ENCODE measurements around the gene WIPF1. TPM values are rescaled to one million over a fixed set of nuclear protein-coding genes. Genes with fewer than 3 reads are reported as not detected.

The WIPF1 gene
- polyA plus RNA-seq, 1 donor (not counting 4 experiments of a cell fraction or from before 2014, with no cell fraction given), result 0.16 TPM

DNA sequence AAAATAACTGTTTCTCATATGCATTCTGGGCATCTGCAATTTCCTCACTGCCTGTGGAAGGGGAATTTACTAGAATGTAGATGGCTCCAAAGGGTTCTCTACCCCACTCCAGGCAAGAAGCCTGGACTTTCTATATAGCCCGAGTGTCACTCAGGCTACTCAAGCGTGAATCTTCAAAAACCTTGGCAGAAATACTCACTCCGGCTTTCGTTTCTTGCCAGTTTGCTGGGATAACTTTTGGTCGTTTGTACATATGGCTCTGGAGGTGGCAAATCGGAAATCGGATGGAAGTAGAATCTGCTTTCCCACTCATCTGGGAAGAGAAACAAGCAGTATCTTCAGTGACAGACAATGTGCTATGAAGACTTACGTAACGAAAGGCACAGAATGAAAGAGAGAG is 30.7 kb downstream of the WIPF1 start:
- H3K9ac ChIP-seq (ENCODE audit: control insufficient read depth, extremely low read depth, insufficient read depth, low read length), result no peak overlapping the region
- no peak for FAIRE-seq
- no peak for TF ChIP-seq EZH2 (IDR thresholded peaks at IDR 0.05; ENCODE audit: low read length)
- TF ChIP-seq, protein P1, sequence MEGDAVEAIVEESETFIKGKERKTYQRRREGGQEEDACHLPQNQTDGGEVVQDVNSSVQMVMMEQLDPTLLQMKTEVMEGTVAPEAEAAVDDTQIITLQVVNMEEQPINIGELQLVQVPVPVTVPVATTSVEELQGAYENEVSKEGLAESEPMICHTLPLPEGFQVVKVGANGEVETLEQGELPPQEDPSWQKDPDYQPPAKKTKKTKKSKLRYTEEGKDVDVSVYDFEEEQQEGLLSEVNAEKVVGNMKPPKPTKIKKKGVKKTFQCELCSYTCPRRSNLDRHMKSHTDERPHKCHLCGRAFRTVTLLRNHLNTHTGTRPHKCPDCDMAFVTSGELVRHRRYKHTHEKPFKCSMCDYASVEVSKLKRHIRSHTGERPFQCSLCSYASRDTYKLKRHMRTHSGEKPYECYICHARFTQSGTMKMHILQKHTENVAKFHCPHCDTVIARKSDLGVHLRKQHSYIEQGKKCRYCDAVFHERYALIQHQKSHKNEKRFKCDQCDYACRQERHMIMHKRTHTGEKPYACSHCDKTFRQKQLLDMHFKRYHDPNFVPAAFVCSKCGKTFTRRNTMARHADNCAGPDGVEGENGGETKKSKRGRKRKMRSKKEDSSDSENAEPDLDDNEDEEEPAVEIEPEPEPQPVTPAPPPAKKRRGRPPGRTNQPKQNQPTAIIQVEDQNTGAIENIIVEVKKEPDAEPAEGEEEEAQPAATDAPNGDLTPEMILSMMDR (optimal IDR thresholded peaks at IDR 0.05 in 1 of 3, IDR thresholded peaks at IDR 0.05 in 1 of 3, conservative IDR thresholded peaks at IDR 0.05 in 1 of 3; ENCODE audit: extremely low read depth in 1 of 3, insufficient read depth in 2 of 3, low read length in 3 of 3), result no peak

DNA sequence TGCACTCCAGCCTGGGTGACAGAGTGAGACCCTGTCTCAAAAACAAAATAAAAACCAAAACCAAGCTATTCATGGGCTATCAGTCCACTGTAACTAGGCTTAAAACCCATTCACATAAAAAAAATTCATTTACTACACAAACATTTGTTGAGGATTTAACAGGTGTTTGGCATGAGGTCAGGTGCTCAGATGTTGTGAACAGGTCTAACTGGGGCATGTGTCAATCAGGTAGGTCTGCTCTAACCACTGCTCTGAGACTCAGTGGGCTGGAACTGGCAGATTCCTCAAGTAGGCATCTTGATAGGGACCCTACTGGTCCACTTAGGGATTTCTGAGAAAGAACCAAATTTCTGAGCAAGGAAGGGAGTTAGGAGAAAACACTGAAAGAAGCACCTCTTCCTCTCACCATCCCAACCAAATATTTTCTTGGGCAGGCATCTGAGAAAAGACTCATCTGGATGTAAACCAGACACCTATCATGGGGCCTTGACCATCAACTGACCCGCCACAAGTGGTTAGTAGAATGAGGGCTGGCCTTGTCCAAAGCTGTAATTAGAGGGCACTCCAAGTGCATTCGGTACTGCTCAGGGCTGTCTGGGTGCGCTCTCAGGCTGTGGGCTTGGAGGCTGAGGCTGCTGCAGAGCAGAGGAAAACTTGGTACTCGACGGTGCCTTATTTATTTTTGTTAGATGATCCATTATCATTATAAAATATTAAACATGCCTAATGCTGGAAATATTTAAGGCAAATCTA is 33.9 kb downstream of the WIPF1 start:
- DNase-seq (ENCODE audit: low read depth, low spot score), result no peak
- no peaks in the 10 kb centered on the region for H3K9me1 ChIP-seq (ENCODE audit: control insufficient read depth, extremely low read depth, insufficient read depth, low read length)
- no peaks in the 10 kb centered on the region for H3K79me2 ChIP-seq (ENCODE audit: control insufficient read depth, insufficient read depth, low read length)
- no peaks in the 10 kb centered on the region for H3K4me1 ChIP-seq (ENCODE audit: control insufficient read depth, extremely low read depth, insufficient read depth, low read length)
- no peak overlapping the region for H3K4me3 ChIP-seq (ENCODE audit: control insufficient read depth in 2 of 3, extremely low read depth in 1 of 3, insufficient read depth in 2 of 3, low read depth in 1 of 3, low read length in 3 of 3)
- H4K20me1 ChIP-seq (ENCODE audit: control insufficient read depth, extremely low read depth, insufficient read depth, low read length), result no peaks in the 10 kb centered on the region
- no peak overlapping the region for H2AFZ ChIP-seq (ENCODE audit: control insufficient read depth, low read length)
- H3K36me3 ChIP-seq (ENCODE audit: control insufficient read depth in 2 of 2, extremely low read depth in 1 of 2, insufficient read depth in 2 of 2, low read length in 2 of 2), result no peaks in the 10 kb centered on the region
- H3K9ac ChIP-seq (ENCODE audit: control insufficient read depth, extremely low read depth, insufficient read depth, low read length), result no peak overlapping the region
- FAIRE-seq, result no peak
- dilution Hi-C loops (cut with MboI; ENCODE audit: extremely low pct_ligation_motif_present, low sequenced_read_pairs), result no loop called here
- H3K27ac ChIP-seq (ENCODE audit: control insufficient read depth, insufficient read depth, low read length), result no peak overlapping the region
- no peak overlapping the region for H3K4me2 ChIP-seq (ENCODE audit: control insufficient read depth, extremely low read depth, insufficient read depth, low read depth, low read length)
- no peaks in the 10 kb centered on the region for H3K27me3 ChIP-seq (ENCODE audit: control insufficient read depth, extremely low read depth, insufficient read depth, low read length)
- no peak for TF ChIP-seq EZH2 (IDR thresholded peaks at IDR 0.05; ENCODE audit: low read length)
- TF ChIP-seq, protein P1 (optimal IDR thresholded peaks at IDR 0.05 in 1 of 3, IDR thresholded peaks at IDR 0.05 in 1 of 3, conservative IDR thresholded peaks at IDR 0.05 in 1 of 3; ENCODE audit: extremely low read depth in 1 of 3, insufficient read depth in 2 of 3, low read length in 3 of 3), result no peak
- H3K9me3 ChIP-seq (ENCODE audit: control insufficient read depth, low read depth, low read length), result no peaks in the 10 kb centered on the region

More for the DNA sequence above, 30.7 kb downstream of the WIPF1 start:
- Histone ChIP-seq H2AFZ (ENCODE audit: control insufficient read depth, low read length) (no peak overlapping the region), H3K4me2 (ENCODE audit: control insufficient read depth, extremely low read depth, insufficient read depth, low read depth, low read length) (no peak overlapping the region), H3K79me2 (ENCODE audit: control insufficient read depth, insufficient read depth, low read length) (no peaks in the 10 kb centered on the region), H3K4me3 (ENCODE audit: control insufficient read depth in 2 of 3, extremely low read depth in 1 of 3, insufficient read depth in 2 of 3, low read depth in 1 of 3, low read length in 3 of 3) (no peak overlapping the region), H3K27ac (ENCODE audit: control insufficient read depth, insufficient read depth, low read length) (no peak overlapping the region), H3K27me3 (ENCODE audit: control insufficient read depth, extremely low read depth, insufficient read depth, low read length) (no peaks in the 10 kb centered on the region), H4K20me1 (ENCODE audit: control insufficient read depth, extremely low read depth, insufficient read depth, low read length) (no peaks in the 10 kb centered on the region), H3K4me1 (ENCODE audit: control insufficient read depth, extremely low read depth, insufficient read depth, low read length) (peaks cover 5% of the 10 kb centered on the region), H3K36me3 (ENCODE audit: control insufficient read depth in 2 of 2, extremely low read depth in 1 of 2, insufficient read depth in 2 of 2, low read length in 2 of 2) (no peaks in the 10 kb centered on the region), H3K9me3 (ENCODE audit: control insufficient read depth, low read depth, low read length) (no peaks in the 10 kb centered on the region), H3K9me1 (ENCODE audit: control insufficient read depth, extremely low read depth, insufficient read depth, low read length) (no peaks in the 10 kb centered on the region)
- no peak for DNase-seq (ENCODE audit: low read depth, low spot score)
- dilution Hi-C loops (cut with MboI; ENCODE audit: extremely low pct_ligation_motif_present, low sequenced_read_pairs), result no loop called here

All from keratinocyte (primary cell).